H7 (cell line): Measurements from ENCODE around the gene GTF2H3. TPM values are rescaled to one million over a fixed set of nuclear protein-coding genes. Genes with fewer than 3 reads are reported as not detected.

Experiments
- DNase-seq: peaks from one replicate; pipeline ENCODE4 v3.0.0; 2012
- H3K27me3 ChIP-seq: 2 replicates; pipeline ENCODE4 v1.6.0; 2011; ENCODE audit warnings: mild to moderate bottlenecking, low read length; ENCODE audit not compliant: control insufficient read depth, insufficient read depth
- H3K36me3 ChIP-seq: replicated peaks from 2 replicates; pipeline ENCODE4 v1.5.1; 2011; ENCODE audit warnings: low read length; ENCODE audit not compliant: control insufficient read depth, insufficient read depth
- H3K4me3 ChIP-seq: 2 replicates; pipeline ENCODE4 v1.5.1; 2011; ENCODE audit warnings: low read depth, mild to moderate bottlenecking, control low read depth, low read length, moderate library complexity; ENCODE audit not compliant: insufficient read depth
- total RNA-seq: library from RNA; depleted of rRNA; stranded (reverse); fragments of >200 nt; shearing (Covaris generic); gene quantifications from 2 replicates; pipeline ENCODE4 v1.2.3, GENCODE V29; 2014

Gene GTF2H3
- total RNA-seq, 1 experiment from 2014 or later: 42.7 TPM

GRCh38 chr12:123617144-123617543 is 16.5 kb upstream of the GTF2H3 start:
- Histone ChIP-seq H3K36me3 (peaks cover 61% of the 10 kb centered on the region), H3K27me3 (no peaks in the 10 kb centered on the region), H3K4me3 (no peak overlapping the region)
- DNase-seq: no peak

GRCh38 chr12:123617580-123617979 is 16.0 kb upstream of the GTF2H3 start:
- no peaks in the 10 kb centered on the region for H3K27me3 ChIP-seq
- no peak for DNase-seq
- peaks cover 60% of the 10 kb centered on the region for H3K36me3 ChIP-seq
- H3K4me3 ChIP-seq: no peak overlapping the region

- no peak overlapping the region for H3K4me3 ChIP-seq
- H3K27me3 ChIP-seq: no peaks in the 10 kb centered on the region
- no peak for DNase-seq
- H3K36me3 ChIP-seq: peaks cover 41% of the 10 kb centered on the region
These were observed 12.5 kb upstream of the GTF2H3 start for GRCh38 chr12:123621101-123621500.

- DNase-seq: no peak
- Histone ChIP-seq H3K36me3 (peaks cover 40% of the 10 kb centered on the region), H3K27me3 (no peaks in the 10 kb centered on the region), H3K4me3 (no peak overlapping the region)
These were observed 11.8 kb upstream of the GTF2H3 start for GRCh38 chr12:123621619-123622530.

- no peak for DNase-seq
- H3K27me3 ChIP-seq: no peaks in the 10 kb centered on the region
- H3K4me3 ChIP-seq: peak overlapping the region; percentile 73
- H3K36me3 ChIP-seq: peaks cover 11% of the 10 kb centered on the region
These were observed 523 bp downstream of the GTF2H3 start for GRCh38 chr12:123634142-123634561.

GRCh38 chr12:123643911-123644310 is 10.3 kb downstream of the GTF2H3 start:
- no peaks in the 10 kb centered on the region for H3K27me3 ChIP-seq
- DNase-seq: no peak
- H3K36me3 ChIP-seq: peaks cover 24% of the 10 kb centered on the region
- no peak overlapping the region for H3K4me3 ChIP-seq

- no peak overlapping the region for H3K4me3 ChIP-seq
- no peak for DNase-seq
- H3K27me3 ChIP-seq: no peaks in the 10 kb centered on the region
- peaks cover 22% of the 10 kb centered on the region for H3K36me3 ChIP-seq
These were observed 11.8 kb downstream of the GTF2H3 start for GRCh38 chr12:123645380-123645779.

GRCh38 chr12:123645878-123646277 is 12.2 kb downstream of the GTF2H3 start:
- H3K4me3 ChIP-seq: no peak overlapping the region
- peaks cover 24% of the 10 kb centered on the region for H3K36me3 ChIP-seq
- DNase-seq: no peak
- H3K27me3 ChIP-seq: no peaks in the 10 kb centered on the region

GRCh38 chr12:123648401-123648800 is 14.8 kb downstream of the GTF2H3 start:
- DNase-seq: no peak
- H3K36me3 ChIP-seq: peaks cover 25% of the 10 kb centered on the region
- no peak overlapping the region for H3K4me3 ChIP-seq
- H3K27me3 ChIP-seq: no peaks in the 10 kb centered on the region

- Histone ChIP-seq H3K27me3 (no peaks in the 10 kb centered on the region), H3K4me3 (no peak overlapping the region), H3K36me3 (peaks cover 15% of the 10 kb centered on the region)
- DNase-seq: no peak
These were observed 20.6 kb downstream of the GTF2H3 start for GRCh38 chr12:123654129-123654701.

GRCh38 chr12:123655420-123655819 is 21.8 kb downstream of the GTF2H3 start:
- H3K36me3 ChIP-seq: peaks cover 15% of the 10 kb centered on the region

GRCh38 chr12:123656392-123656791 is 22.8 kb downstream of the GTF2H3 start:
- no peak for DNase-seq
- peaks cover 13% of the 10 kb centered on the region for H3K36me3 ChIP-seq

More at GRCh38 chr12:123655420-123655819, 21.8 kb downstream of the GTF2H3 start:
- no peak for DNase-seq
- Histone ChIP-seq H3K4me3 (no peak overlapping the region), H3K27me3 (no peaks in the 10 kb centered on the region)

GRCh38 chr12:123657211-123657610 is 23.6 kb downstream of the GTF2H3 start:
- no peak for DNase-seq
- H3K36me3 ChIP-seq: peaks cover 10% of the 10 kb centered on the region

More at GRCh38 chr12:123656392-123656791, 22.8 kb downstream of the GTF2H3 start:
- Histone ChIP-seq H3K4me3 (no peak overlapping the region), H3K27me3 (no peaks in the 10 kb centered on the region)

GRCh38 chr12:123659996-123660727 is 26.5 kb downstream of the GTF2H3 start:
- no peak for DNase-seq
- Histone ChIP-seq H3K4me3 (no peak overlapping the region), H3K36me3 (peaks cover 9% of the 10 kb centered on the region), H3K27me3 (no peaks in the 10 kb centered on the region)

More at GRCh38 chr12:123657211-123657610, 23.6 kb downstream of the GTF2H3 start:
- no peak overlapping the region for H3K4me3 ChIP-seq
- H3K27me3 ChIP-seq: no peaks in the 10 kb centered on the region
